Measurements from ENCODE around the gene CLOCK. TPM values are rescaled to one million over a fixed set of nuclear protein-coding genes. Genes with fewer than 3 reads are reported as not detected.

The CLOCK gene
- total RNA-seq, 4 donors from 2014 or later: 23.0 to 32.1 (median 27.8) TPM

- Histone ChIP-seq H3K9me3 (no peaks in the 10 kb centered on the region), H3K4me3 (no peak overlapping the region), H3K27ac (no peak overlapping the region), H3K27me3 (no peaks in the 10 kb centered on the region), H3K36me3 (no peaks in the 10 kb centered on the region), H3K4me1 (no peaks in the 10 kb centered on the region)
- no peak for TF ChIP-seq CTCF (IDR thresholded peaks at IDR 0.05)
- TF ChIP-seq POLR2A (IDR thresholded peaks at IDR 0.05): no peak
- DNase-seq: no peak
Measured at GRCh38 chr4:55530167-55530566, 16.5 kb downstream of the CLOCK start.

GRCh38 chr4:55528491-55528890 lies 18.2 kb downstream of the CLOCK start:
- H3K4me1 ChIP-seq: no peaks in the 10 kb centered on the region
- TF ChIP-seq CTCF (IDR thresholded peaks at IDR 0.05): no peak
- TF ChIP-seq POLR2A (IDR thresholded peaks at IDR 0.05): no peak
- no peaks in the 10 kb centered on the region for H3K9me3 ChIP-seq
- no peak overlapping the region for H3K27ac ChIP-seq
- H3K36me3 ChIP-seq: no peaks in the 10 kb centered on the region
- no peaks in the 10 kb centered on the region for H3K27me3 ChIP-seq
- H3K4me3 ChIP-seq: no peak overlapping the region
- no peak for DNase-seq

- no peak for DNase-seq
Measured at GRCh38 chr4:55524844-55525571, 21.7 kb downstream of the CLOCK start.

GRCh38 chr4:55518442-55518841 lies 28.3 kb downstream of the CLOCK start:
- H3K27ac ChIP-seq: no peak overlapping the region
- DNase-seq: no peak
- no peaks in the 10 kb centered on the region for H3K27me3 ChIP-seq
- no peaks in the 10 kb centered on the region for H3K9me3 ChIP-seq
- no peaks in the 10 kb centered on the region for H3K4me1 ChIP-seq
- no peak for TF ChIP-seq POLR2A (IDR thresholded peaks at IDR 0.05)
- no peak for TF ChIP-seq CTCF (IDR thresholded peaks at IDR 0.05)
- no peak overlapping the region for H3K4me3 ChIP-seq
- H3K36me3 ChIP-seq: no peaks in the 10 kb centered on the region

More at GRCh38 chr4:55524844-55525571, 21.7 kb downstream of the CLOCK start:
- Histone ChIP-seq H3K36me3 (no peaks in the 10 kb centered on the region), H3K27ac (no peak overlapping the region), H3K4me1 (no peaks in the 10 kb centered on the region), H3K27me3 (no peaks in the 10 kb centered on the region), H3K9me3 (no peaks in the 10 kb centered on the region), H3K4me3 (no peak overlapping the region)
- no peak for TF ChIP-seq CTCF (IDR thresholded peaks at IDR 0.05)
- TF ChIP-seq POLR2A (IDR thresholded peaks at IDR 0.05): no peak

GRCh38 chr4:55517526-55518229 lies 29.0 kb downstream of the CLOCK start:
- no peak overlapping the region for H3K4me3 ChIP-seq
- no peaks in the 10 kb centered on the region for H3K9me3 ChIP-seq
- H3K4me1 ChIP-seq: no peaks in the 10 kb centered on the region
- H3K27ac ChIP-seq: no peak overlapping the region
- no peak for DNase-seq
- H3K27me3 ChIP-seq: no peaks in the 10 kb centered on the region
- TF ChIP-seq CTCF (IDR thresholded peaks at IDR 0.05) (no peak), POLR2A (IDR thresholded peaks at IDR 0.05) (no peak)
- no peaks in the 10 kb centered on the region for H3K36me3 ChIP-seq
